Dendritic cell treated with granulocyte-macrophage colony-stimulating factor and Interleukin-4, amounts not matched to agents 40 ng/mL and 50 ng/mL, for 4 days (primary cell): ENCODE results near the gene SETBP1.

Experiments used
- H3K27ac Mint-ChIP-seq: one replicate; pipeline ENCODE4 v1.8.0; 2022; ENCODE audit warnings: mild to moderate bottlenecking, mixed read lengths
- H3K27me3 Mint-ChIP-seq: one replicate; pipeline ENCODE4 v1.8.0; 2022; ENCODE audit warnings: mild to moderate bottlenecking, mixed read lengths
- H3K36me3 Mint-ChIP-seq: one replicate; pipeline ENCODE4 v1.8.0; 2022; ENCODE audit warnings: low read depth, mixed read lengths
- H3K4me1 Mint-ChIP-seq: one replicate; pipeline ENCODE4 v1.8.0; 2022; ENCODE audit warnings: low read depth, mixed read lengths
- H3K4me3 Mint-ChIP-seq: one replicate; pipeline ENCODE4 v1.8.0; 2022; ENCODE audit warnings: mild to moderate bottlenecking, moderate library complexity, mixed read lengths
- H3K9me3 Mint-ChIP-seq: one replicate; pipeline ENCODE4 v1.8.0; 2022; ENCODE audit warnings: mixed read lengths
- intact Hi-C: fragments of 100-400 bp; cut with micrococcal nuclease; formaldehyde crosslinking; loops from one replicate; pipeline ENCODE4 v1.15.0; 2022

The SETBP1 gene

GRCh38 chr18:44826418-44827259 is 146.0 kb downstream of the SETBP1 start:
- Mint-ChIP-seq H3K27me3 (peaks cover 45% of the 10 kb centered on the region), H3K36me3 (no peaks in the 10 kb centered on the region), H3K9me3 (no peaks in the 10 kb centered on the region), H3K27ac (no peak overlapping the region), H3K4me3 (no peak overlapping the region), H3K4me1 (peaks cover 8% of the 10 kb centered on the region)
- intact Hi-C loops = no loop called here

- no peaks in the 10 kb centered on the region for H3K9me3 Mint-ChIP-seq
- intact Hi-C loops = no loop called here
- peaks cover 37% of the 10 kb centered on the region for H3K27me3 Mint-ChIP-seq
- H3K4me1 Mint-ChIP-seq = peaks cover 8% of the 10 kb centered on the region
- H3K36me3 Mint-ChIP-seq = no peaks in the 10 kb centered on the region
- no peak overlapping the region for H3K27ac Mint-ChIP-seq
- no peak overlapping the region for H3K4me3 Mint-ChIP-seq
Measured at GRCh38 chr18:44828080-44828479, 147.4 kb downstream of the SETBP1 start.

- H3K4me1 Mint-ChIP-seq = peaks cover 14% of the 10 kb centered on the region
- H3K9me3 Mint-ChIP-seq = no peaks in the 10 kb centered on the region
- H3K27ac Mint-ChIP-seq = no peak overlapping the region
- peaks cover 33% of the 10 kb centered on the region for H3K27me3 Mint-ChIP-seq
- intact Hi-C loops = loop anchor here (5.0 kb wide), 1 partner anchor 73 kb away; no protein-coding TSS in a partner anchor
- H3K4me3 Mint-ChIP-seq = no peak overlapping the region
- H3K36me3 Mint-ChIP-seq = no peaks in the 10 kb centered on the region
Measured at GRCh38 chr18:44830581-44830980, 149.9 kb downstream of the SETBP1 start.

GRCh38 chr18:44833786-44834185 is 153.1 kb downstream of the SETBP1 start:
- Mint-ChIP-seq H3K9me3 (no peaks in the 10 kb centered on the region), H3K4me1 (peaks cover 10% of the 10 kb centered on the region), H3K36me3 (no peaks in the 10 kb centered on the region), H3K27me3 (peaks cover 40% of the 10 kb centered on the region), H3K4me3 (no peak overlapping the region), H3K27ac (no peak overlapping the region)
- intact Hi-C loops = loop anchor here (5.0 kb wide), 1 partner anchor 76 kb away; no protein-coding TSS in a partner anchor

GRCh38 chr18:44834867-44835469 is 154.3 kb downstream of the SETBP1 start:
- Mint-ChIP-seq H3K4me1 (peaks cover 22% of the 10 kb centered on the region), H3K27ac (no peak overlapping the region), H3K9me3 (no peaks in the 10 kb centered on the region), H3K36me3 (no peaks in the 10 kb centered on the region), H3K4me3 (no peak overlapping the region), H3K27me3 (peaks cover 42% of the 10 kb centered on the region)
- intact Hi-C loops = loop anchor here (5.0 kb wide), 1 partner anchor 78 kb away; no protein-coding TSS in a partner anchor

- Mint-ChIP-seq H3K4me3 (no peak overlapping the region), H3K27me3 (peaks cover 45% of the 10 kb centered on the region), H3K4me1 (peaks cover 22% of the 10 kb centered on the region), H3K27ac (no peak overlapping the region), H3K36me3 (no peaks in the 10 kb centered on the region), H3K9me3 (no peaks in the 10 kb centered on the region)
- intact Hi-C loops = no loop called here
Measured at GRCh38 chr18:44835703-44836102, 155.0 kb downstream of the SETBP1 start.

GRCh38 chr18:44836263-44836662 is 155.6 kb downstream of the SETBP1 start:
- Mint-ChIP-seq H3K4me1 (peaks cover 22% of the 10 kb centered on the region), H3K27me3 (peaks cover 48% of the 10 kb centered on the region), H3K4me3 (no peak overlapping the region), H3K9me3 (no peaks in the 10 kb centered on the region), H3K27ac (no peak overlapping the region), H3K36me3 (no peaks in the 10 kb centered on the region)
- intact Hi-C loops = no loop called here

- H3K4me1 Mint-ChIP-seq = peaks cover 33% of the 10 kb centered on the region
- H3K4me3 Mint-ChIP-seq = no peak overlapping the region
- H3K9me3 Mint-ChIP-seq = no peaks in the 10 kb centered on the region
- H3K27me3 Mint-ChIP-seq = peaks cover 60% of the 10 kb centered on the region
- H3K27ac Mint-ChIP-seq = no peak overlapping the region
- intact Hi-C loops = no loop called here
- no peaks in the 10 kb centered on the region for H3K36me3 Mint-ChIP-seq
Measured at GRCh38 chr18:44837482-44838180, 156.9 kb downstream of the SETBP1 start.

- Mint-ChIP-seq H3K27me3 (peaks cover 61% of the 10 kb centered on the region), H3K4me1 (peaks cover 39% of the 10 kb centered on the region), H3K36me3 (no peaks in the 10 kb centered on the region), H3K27ac (no peak overlapping the region), H3K9me3 (no peaks in the 10 kb centered on the region), H3K4me3 (no peak overlapping the region)
- intact Hi-C loops = no loop called here
Measured at GRCh38 chr18:44838971-44839666, 158.4 kb downstream of the SETBP1 start.

GRCh38 chr18:44840058-44840790 is 159.5 kb downstream of the SETBP1 start:
- H3K9me3 Mint-ChIP-seq = no peaks in the 10 kb centered on the region
- H3K36me3 Mint-ChIP-seq = no peaks in the 10 kb centered on the region
- intact Hi-C loops = no loop called here
- H3K4me1 Mint-ChIP-seq = peaks cover 32% of the 10 kb centered on the region
- H3K4me3 Mint-ChIP-seq = no peak overlapping the region
- peaks cover 63% of the 10 kb centered on the region for H3K27me3 Mint-ChIP-seq
- H3K27ac Mint-ChIP-seq = no peak overlapping the region

- H3K27ac Mint-ChIP-seq = no peak overlapping the region
- H3K4me3 Mint-ChIP-seq = no peak overlapping the region
- peaks cover 64% of the 10 kb centered on the region for H3K27me3 Mint-ChIP-seq
- H3K9me3 Mint-ChIP-seq = no peaks in the 10 kb centered on the region
- intact Hi-C loops = no loop called here
- peaks cover 34% of the 10 kb centered on the region for H3K4me1 Mint-ChIP-seq
- no peaks in the 10 kb centered on the region for H3K36me3 Mint-ChIP-seq
Measured at GRCh38 chr18:44841221-44841620, 160.5 kb downstream of the SETBP1 start.

GRCh38 chr18:44841752-44842587 is 161.3 kb downstream of the SETBP1 start:
- Mint-ChIP-seq H3K27me3 (peaks cover 65% of the 10 kb centered on the region), H3K27ac (no peak overlapping the region), H3K36me3 (no peaks in the 10 kb centered on the region), H3K4me1 (peaks cover 39% of the 10 kb centered on the region), H3K9me3 (no peaks in the 10 kb centered on the region), H3K4me3 (no peak overlapping the region)
- intact Hi-C loops = no loop called here
